HG02981 (cell line): ENCODE measurements around the gene GPATCH2L.

Source experiments
- ATAC-seq: cut with Tn5 transposase; IDR thresholded peaks from one replicate; pipeline ENCODE4 v1.9.1; 2021; ENCODE audit warnings: mild to moderate bottlenecking, moderate library complexity; ENCODE audit not compliant: unreplicated experiment

GPATCH2L gene

DNA sequence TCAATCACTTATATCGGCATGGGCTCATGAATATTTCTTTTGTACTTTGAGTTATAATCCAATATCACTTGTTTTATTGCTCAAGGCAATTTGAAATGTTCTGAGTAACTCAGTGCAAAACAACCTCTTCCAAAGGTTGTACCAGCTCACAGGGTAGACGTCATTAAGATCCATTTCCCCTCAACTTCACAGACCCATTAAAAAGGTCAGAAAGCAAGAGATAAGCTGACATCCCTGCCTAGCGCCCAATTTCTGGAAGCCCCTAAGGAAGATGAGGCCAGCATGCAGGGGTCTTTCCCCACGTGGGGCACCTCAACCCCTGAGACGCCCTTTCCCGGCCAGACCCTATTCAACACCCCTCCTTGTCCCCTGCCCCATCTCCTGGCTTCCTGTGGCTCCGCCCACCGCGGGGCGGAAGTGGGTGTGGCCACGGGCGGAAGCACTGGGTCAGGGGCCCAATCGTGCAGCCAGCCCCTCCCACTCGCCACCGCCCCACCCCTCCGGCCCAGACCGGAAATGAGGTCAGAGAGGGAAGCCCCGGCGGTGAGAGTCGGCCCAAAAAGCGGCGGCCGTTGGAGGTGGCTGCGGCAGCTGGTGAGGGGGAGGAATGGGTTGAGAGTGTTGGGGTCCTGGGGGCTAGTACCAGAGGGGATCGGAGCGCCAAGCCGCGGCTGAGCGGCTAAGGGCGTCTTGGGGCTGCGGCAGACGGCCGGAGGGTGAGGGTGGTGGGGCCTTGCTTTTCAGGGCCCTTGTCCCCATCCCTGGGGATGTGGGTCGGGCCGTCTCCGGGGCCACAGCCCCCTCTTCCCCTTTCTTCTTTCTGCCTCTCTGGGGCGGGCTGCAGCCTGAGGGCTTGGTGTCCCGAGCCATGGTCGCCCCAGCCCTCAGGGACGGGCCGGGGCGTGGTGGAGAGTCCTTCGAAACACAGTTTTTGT, at the start of gene GPATCH2L:
Gene GPATCH2L (plus strand): TSS at position 525 of the 935 bp plus-strand sequence. CDS start 2,442 bp downstream, outside the sequence.
- ATAC-seq: peak; percentile 83

DNA sequence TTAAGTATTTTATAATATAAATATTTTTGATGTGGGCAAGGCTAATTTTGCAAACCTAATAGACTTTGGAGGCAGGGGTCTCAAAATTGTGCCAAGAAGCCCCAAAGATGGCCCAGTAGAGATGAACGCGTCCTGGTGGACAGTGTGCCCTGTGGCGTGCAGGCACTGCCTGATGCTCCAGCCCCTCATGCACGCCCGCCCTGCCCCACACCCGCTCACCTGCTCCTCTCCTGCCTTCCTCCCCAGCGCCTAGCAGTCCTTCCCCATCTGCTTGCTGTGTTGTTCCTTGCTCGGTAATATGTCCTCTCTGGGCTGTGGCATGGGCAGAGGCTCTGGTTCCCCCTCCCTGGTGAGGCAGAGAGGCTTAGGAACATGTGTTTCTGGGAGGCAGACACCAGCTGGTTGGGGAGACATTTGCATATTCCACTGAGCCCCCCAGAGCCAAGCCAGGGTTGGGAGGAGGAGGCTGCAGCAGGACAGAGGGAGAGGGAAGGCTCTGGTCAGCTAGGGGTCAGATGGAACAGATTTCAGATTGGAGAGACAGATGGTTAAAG, 46.8 kb upstream of the GPATCH2L start:
- ATAC-seq: no peak

DNA sequence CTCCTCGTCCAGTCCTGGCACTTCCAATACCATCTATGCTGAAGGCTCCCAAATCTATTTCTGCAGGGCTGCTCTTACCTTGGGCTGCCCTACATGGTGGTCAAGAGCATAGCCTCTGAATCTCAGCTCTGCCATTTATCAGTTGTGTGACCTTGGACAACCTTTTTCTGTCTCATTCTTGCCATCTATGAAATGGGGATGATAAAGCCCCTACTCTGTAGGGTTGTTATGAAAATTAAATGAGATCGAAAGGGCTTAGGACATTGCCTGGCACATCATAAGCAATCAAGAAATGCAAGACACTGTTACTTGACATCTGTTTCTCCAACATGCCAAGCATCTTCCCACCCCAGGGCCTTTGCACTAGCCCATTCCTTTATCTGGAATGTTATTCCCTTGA, 45.5 kb upstream of the GPATCH2L start:
- ATAC-seq: no peak

- ATAC-seq: no peak
Observed at GRCh38 chr14:76109087-76109880, 42.4 kb upstream of the GPATCH2L start.

- no peak for ATAC-seq
Observed at GRCh38 chr14:76112889-76113624, 38.7 kb upstream of the GPATCH2L start.

DNA sequence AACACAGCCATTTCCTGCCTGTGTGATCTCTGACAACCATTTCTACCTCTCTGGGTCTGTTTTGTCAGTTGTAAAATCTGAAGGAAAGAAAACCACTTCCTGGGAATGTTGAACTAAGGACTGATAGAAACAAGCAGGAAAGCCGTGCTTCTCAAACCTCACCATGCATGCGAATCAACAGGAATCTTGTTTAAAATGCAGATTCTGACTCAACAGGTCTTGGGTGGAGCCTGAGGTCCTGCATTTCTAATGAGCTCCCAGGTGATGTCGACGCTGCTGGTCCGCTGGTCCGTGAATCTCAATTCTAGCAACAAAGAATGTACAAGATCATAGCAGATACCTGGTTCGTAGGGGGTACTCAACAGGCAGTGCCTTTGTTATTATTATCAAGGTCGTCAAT, 38.0 kb upstream of the GPATCH2L start:
- ATAC-seq: no peak

DNA sequence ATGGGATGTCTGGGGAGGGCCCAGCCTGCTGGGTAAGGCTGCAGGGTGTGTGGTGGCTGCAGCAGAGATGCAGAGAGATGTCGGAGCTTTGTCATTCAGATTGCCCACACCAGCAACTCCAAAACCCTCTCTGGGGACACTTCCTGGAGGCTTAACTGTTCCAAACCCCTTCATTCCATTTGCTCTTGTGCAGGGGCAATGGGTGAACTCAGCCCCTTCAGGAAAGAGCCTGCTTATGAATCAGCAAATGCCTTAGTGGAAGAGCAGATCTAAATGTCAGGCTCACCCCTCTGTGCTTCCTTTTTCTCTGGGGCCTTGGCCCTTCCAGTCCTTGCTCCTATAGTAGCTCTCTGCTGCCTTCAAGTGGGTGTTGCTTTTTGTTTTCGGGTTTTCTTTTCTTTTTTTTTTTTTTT, 36.7 kb upstream of the GPATCH2L start:
- ATAC-seq: no peak

- ATAC-seq: no peak
Observed at GRCh38 chr14:76117789-76118484, 33.8 kb upstream of the GPATCH2L start.

GRCh38 chr14:76118594-76118993, 33.1 kb upstream of the GPATCH2L start:
- ATAC-seq: no peak

DNA sequence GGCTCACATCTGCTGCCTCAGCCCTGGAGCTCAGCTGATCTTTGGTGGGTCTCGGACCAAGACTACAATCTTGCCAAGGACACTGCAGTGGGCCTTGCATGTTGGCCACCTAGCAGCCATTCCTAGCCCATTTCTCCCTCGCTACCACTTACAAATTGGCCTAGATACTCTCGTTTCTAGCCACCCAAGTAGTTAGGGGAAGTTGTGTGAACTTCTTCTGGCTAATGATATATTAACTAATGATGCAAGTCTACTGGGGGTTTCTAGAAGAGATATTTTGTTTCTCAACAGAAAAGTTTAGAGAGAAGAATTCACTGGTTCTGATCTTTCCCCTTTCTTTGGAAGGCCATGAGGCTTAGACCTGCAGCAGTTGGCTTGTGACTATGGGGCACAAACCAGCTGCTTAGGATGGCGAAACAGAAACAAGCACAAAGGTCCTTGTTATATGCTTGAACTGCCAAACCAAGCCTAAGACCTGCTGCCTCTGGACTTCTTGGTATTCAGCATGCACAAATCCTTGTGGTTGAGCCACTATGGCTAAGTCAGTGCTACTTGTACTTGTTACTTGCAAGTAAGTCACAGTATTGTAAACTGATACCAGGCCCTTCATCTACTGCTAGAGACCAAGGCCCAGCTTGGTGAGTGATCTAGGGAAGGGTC, 30.5 kb upstream of the GPATCH2L start:
- ATAC-seq: no peak

- no peak for ATAC-seq
Observed at GRCh38 chr14:76123426-76124225, 28.1 kb upstream of the GPATCH2L start.

- ATAC-seq: no peak
Observed at GRCh38 chr14:76125511-76125910, 26.2 kb upstream of the GPATCH2L start.

- ATAC-seq: no peak
Observed at GRCh38 chr14:76126076-76126475, 25.6 kb upstream of the GPATCH2L start.

- ATAC-seq: no peak
Observed at GRCh38 chr14:76129851-76130576, 21.7 kb upstream of the GPATCH2L start.

DNA sequence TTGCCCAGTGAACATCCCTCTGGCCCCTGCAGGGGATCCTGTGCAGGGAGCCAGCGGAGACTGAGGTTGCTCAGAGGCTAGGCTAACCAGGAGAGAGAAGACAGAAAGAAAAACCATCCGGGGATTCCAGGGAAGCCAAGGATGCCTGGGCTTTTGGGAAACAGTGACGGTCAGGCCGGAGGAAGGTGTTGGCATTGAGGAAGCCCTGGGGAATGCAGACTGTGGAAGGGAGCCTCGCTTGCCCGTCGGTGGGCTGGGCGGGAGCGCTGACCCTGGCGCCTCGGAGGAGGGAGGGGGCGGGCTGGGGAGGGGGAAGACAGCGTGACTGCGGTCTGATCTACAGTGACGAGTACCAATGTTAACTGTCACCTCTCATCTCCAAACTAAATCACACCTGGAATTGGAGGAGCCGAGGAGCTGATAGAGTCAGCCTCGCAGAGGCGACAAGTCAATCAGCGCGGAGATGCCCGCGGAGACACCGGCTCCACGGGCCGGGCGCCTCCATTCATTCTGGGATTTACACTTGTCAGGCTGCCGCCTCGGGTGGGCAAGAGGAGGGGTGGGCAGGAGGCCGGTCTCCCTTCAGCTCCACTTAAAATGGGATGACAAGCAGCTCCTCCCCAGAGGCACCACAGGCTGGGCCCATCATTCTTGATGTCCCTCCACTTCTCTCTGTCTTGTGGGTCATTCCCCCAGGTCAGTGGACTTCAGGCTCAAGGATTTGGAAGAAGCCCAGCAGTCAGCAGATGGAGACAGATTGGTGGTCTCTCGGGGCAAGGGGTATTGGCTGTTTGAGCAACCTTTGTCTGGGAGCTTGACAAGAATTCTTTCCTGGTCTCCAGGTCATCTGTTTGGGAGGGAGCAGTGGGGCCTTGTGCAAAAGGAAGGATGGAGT, 20.4 kb upstream of the GPATCH2L start:
- ATAC-seq: no peak

DNA sequence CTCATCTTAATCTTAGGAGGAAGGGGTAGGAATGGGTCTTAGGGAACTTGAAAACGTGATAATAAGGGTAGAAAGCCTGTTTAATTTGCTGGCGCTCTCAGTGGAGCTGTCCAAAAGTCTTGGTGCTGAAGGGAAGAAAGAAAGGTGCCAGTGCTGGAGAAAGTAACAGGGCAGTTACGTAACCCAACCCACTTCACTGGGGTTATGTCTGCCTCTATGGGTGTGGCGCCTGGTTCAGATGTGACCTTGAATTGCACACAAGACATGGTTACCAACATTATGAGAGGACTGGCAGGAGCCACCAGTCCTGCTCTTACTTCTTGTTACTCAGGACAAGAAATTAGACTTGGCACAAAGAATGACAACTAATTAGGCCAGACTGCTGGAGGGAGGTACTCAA, 18.6 kb upstream of the GPATCH2L start:
- no peak for ATAC-seq

- ATAC-seq: no peak
Observed at GRCh38 chr14:76134231-76134630, 17.5 kb upstream of the GPATCH2L start.
